Kidney epithelial cell (primary cell): ENCODE results near the gene HS6ST2. TPM values are rescaled to one million over a fixed set of nuclear protein-coding genes. Genes with fewer than 3 reads are reported as not detected.

ENCODE experiments used
- DNase-seq: peaks from one replicate; pipeline ENCODE4 v3.0.0-alpha.2; 2010; ENCODE audit warnings: low read depth
- H3K27me3 ChIP-seq: 2 replicates; pipeline ENCODE4 v1.6.0; 2011; ENCODE audit warnings: low read length; ENCODE audit not compliant: control insufficient read depth, insufficient read depth
- H3K36me3 ChIP-seq: 2 replicates; pipeline ENCODE4 v1.5.1; 2011; ENCODE audit warnings: low read length; ENCODE audit not compliant: control insufficient read depth, insufficient read depth
- H3K4me3 ChIP-seq: 2 replicates; pipeline ENCODE4 v1.5.1; 2011; ENCODE audit warnings: low read depth, mild to moderate bottlenecking, control low read depth, low read length
- CTCF ChIP-seq: IDR thresholded peaks from 2 replicates; pipeline ENCODE4 v1.5.1; 2011; ENCODE audit warnings: mild to moderate bottlenecking, moderate library complexity, low read length, control low read depth, inconsistent platforms; ENCODE audit not compliant: insufficient read depth, poor library complexity, severe bottlenecking
- total RNA-seq: library from RNA; depleted of rRNA; stranded (reverse); fragments of >200 nt; gene quantifications from 2 replicates; pipeline ENCODE4 v1.2.3, GENCODE V29; 2015

HS6ST2 gene
- total RNA-seq, 1 donor from 2014 or later = 8.4 TPM

- H3K27me3 ChIP-seq = no peaks in the 10 kb centered on the region
- no peak for TF ChIP-seq CTCF
- no peak overlapping the region for H3K4me3 ChIP-seq
- H3K36me3 ChIP-seq = no peaks in the 10 kb centered on the region
- no peak for DNase-seq
Measured at GRCh38 chrX:132743086-132743485, 215.3 kb downstream of the HS6ST2 start.

GRCh38 chrX:132742246-132742645 is 216.2 kb downstream of the HS6ST2 start:
- Histone ChIP-seq H3K27me3 (no peaks in the 10 kb centered on the region), H3K36me3 (no peaks in the 10 kb centered on the region), H3K4me3 (no peak overlapping the region)
- DNase-seq = no peak
- TF ChIP-seq CTCF = no peak

- no peak for TF ChIP-seq CTCF
- H3K4me3 ChIP-seq = no peak overlapping the region
- no peaks in the 10 kb centered on the region for H3K36me3 ChIP-seq
- no peak for DNase-seq
- H3K27me3 ChIP-seq = no peaks in the 10 kb centered on the region
Measured at GRCh38 chrX:132741689-132742088, 216.7 kb downstream of the HS6ST2 start.

- peak; percentile 70 for TF ChIP-seq CTCF
- DNase-seq = no peak
- Histone ChIP-seq H3K4me3 (no peak overlapping the region), H3K36me3 (no peaks in the 10 kb centered on the region), H3K27me3 (no peaks in the 10 kb centered on the region)
Measured at GRCh38 chrX:132740316-132741123, 217.9 kb downstream of the HS6ST2 start.

- Histone ChIP-seq H3K36me3 (no peaks in the 10 kb centered on the region), H3K4me3 (no peak overlapping the region), H3K27me3 (no peaks in the 10 kb centered on the region)
- no peak for TF ChIP-seq CTCF
- DNase-seq = no peak
Measured at GRCh38 chrX:132738951-132739350, 219.5 kb downstream of the HS6ST2 start.

- Histone ChIP-seq H3K27me3 (no peaks in the 10 kb centered on the region), H3K36me3 (no peaks in the 10 kb centered on the region), H3K4me3 (no peak overlapping the region)
- no peak for TF ChIP-seq CTCF
- no peak for DNase-seq
Measured at GRCh38 chrX:132737743-132738142, 220.7 kb downstream of the HS6ST2 start.
